Measurements from ENCODE around the gene VWA5A. TPM values are rescaled to one million over a fixed set of nuclear protein-coding genes. Genes with fewer than 3 reads are reported as not detected.

The VWA5A gene
- total and polyA plus RNA-seq, 2 of the 13 experiments (the other 11 are each of a cell fraction or from before 2014, with no cell fraction given): 1.3 to 1.8 TPM

GRCh38 chr11:124170801-124171586 is 55.7 kb downstream of the VWA5A start (continued):
- TF ChIP-seq, protein P1, sequence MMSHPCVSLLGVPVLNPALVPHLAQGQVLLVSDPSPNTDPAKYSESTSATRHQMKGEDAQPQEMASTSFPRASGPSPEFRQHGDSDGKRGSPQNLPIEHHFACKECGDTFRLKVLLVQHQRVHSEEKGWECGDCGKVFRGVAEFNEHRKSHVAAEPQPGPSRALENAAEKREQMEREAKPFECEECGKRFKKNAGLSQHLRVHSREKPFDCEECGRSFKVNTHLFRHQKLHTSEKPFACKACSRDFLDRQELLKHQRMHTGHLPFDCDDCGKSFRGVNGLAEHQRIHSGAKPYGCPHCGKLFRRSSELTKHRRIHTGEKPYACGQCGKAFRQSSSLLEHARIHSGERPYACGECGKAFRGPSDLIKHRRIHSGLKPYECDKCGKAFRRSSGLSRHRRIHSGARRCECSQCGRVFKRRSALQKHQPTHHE (CRISPR knock-in tag; IDR thresholded peaks at IDR 0.05; ENCODE audit: borderline replicate concordance): no peak
- no peak for TF ChIP-seq ZNF329 (CRISPR knock-in tag; IDR thresholded peaks at IDR 0.05; ENCODE audit: low read depth)
- TF ChIP-seq, protein P2, sequence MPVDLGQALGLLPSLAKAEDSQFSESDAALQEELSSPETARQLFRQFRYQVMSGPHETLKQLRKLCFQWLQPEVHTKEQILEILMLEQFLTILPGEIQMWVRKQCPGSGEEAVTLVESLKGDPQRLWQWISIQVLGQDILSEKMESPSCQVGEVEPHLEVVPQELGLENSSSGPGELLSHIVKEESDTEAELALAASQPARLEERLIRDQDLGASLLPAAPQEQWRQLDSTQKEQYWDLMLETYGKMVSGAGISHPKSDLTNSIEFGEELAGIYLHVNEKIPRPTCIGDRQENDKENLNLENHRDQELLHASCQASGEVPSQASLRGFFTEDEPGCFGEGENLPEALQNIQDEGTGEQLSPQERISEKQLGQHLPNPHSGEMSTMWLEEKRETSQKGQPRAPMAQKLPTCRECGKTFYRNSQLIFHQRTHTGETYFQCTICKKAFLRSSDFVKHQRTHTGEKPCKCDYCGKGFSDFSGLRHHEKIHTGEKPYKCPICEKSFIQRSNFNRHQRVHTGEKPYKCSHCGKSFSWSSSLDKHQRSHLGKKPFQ (CRISPR knock-in tag; IDR thresholded peaks at IDR 0.05; ENCODE audit: insufficient replicate concordance): no peak

GRCh38 chr11:124172101-124172500 is 56.9 kb downstream of the VWA5A start:
- Histone ChIP-seq H3K4me1 (ENCODE audit: insufficient read depth, low read length) (no peaks in the 10 kb centered on the region), H2AFZ (ENCODE audit: low read length) (no peak overlapping the region), H3K9ac (ENCODE audit: insufficient read depth, low read depth, low read length) (no peak overlapping the region), H3K79me2 (ENCODE audit: insufficient read depth, low read length) (no peaks in the 10 kb centered on the region), H3K4me2 (ENCODE audit: low read depth, low read length) (no peak overlapping the region), H3K36me3 (replicated peaks in 1 of 2; ENCODE audit: control insufficient read depth in 1 of 2, insufficient read depth in 2 of 2, low read length in 2 of 2) (no peaks in the 10 kb centered on the region), H3K4me3 (replicated peaks in 1 of 3; ENCODE audit: insufficient read depth in 1 of 3, low read depth in 2 of 3, low read length in 3 of 3) (no peak overlapping the region), H3K27me3 (ENCODE audit: control insufficient read depth in 1 of 2, insufficient read depth in 2 of 2, low read length in 2 of 2) (no peaks in the 10 kb centered on the region), H4K20me1 (ENCODE audit: insufficient read depth, low read length) (no peaks in the 10 kb centered on the region), H3K27ac (ENCODE audit: extremely low read length, insufficient read depth, low read length) (no peak overlapping the region), H3K9me3 (ENCODE audit: low read length) (no peaks in the 10 kb centered on the region)
- in situ Hi-C loops (cut with HindIII; ENCODE audit: extremely low pct_ligation_motif_present, low pct_unique_long_range_greater_than_20kb): no loop called here
- no peak for TF ChIP-seq ZNF841 (CRISPR knock-in tag; IDR thresholded peaks at IDR 0.05; ENCODE audit: borderline replicate concordance)
- no peak for FAIRE-seq
- no peak for DNase-seq (ENCODE audit: low spot score)
- ChIA-PET CTCF (ENCODE audit: low intra/inter-chr PET ratio, low total read pairs) (no interaction called here), POLR2A (no interaction called here)
- BruUV-seq (replicated peaks): no TSS peak
- intact Hi-C loops (cut with micrococcal nuclease; ENCODE audit: unreplicated experiment): no loop called here
- no peak for ATAC-seq
- 6% methylated on average over 6 of the region's 6 CpGs for WGBS (ENCODE audit: low lambda C conversion rate)

Data from HepG2 (cell line).